ENCODE results near the gene NPRL2. TPM values are rescaled to one million over a fixed set of nuclear protein-coding genes. Genes with fewer than 3 reads are reported as not detected.

Gene NPRL2
- total and polyA plus RNA-seq, 5 donors, result 16.7 to 24.3 (median 19.2) TPM

- Histone ChIP-seq H3K27ac (ENCODE audit: low read length) (no peak overlapping the region), H3K4me3 (ENCODE audit: low read length) (no peak overlapping the region), H3K27me3 (ENCODE audit: control insufficient read depth, insufficient read depth) (no peaks in the 10 kb centered on the region), H3K9me3 (ENCODE audit: control insufficient read depth, low read length) (no peaks in the 10 kb centered on the region), H3K4me1 (ENCODE audit: control insufficient read depth, insufficient read depth, low read length) (peaks cover under 1% of the 10 kb centered on the region)
- DNase-seq (no peak), ATAC-seq (no peak)
- WGBS, result 57% methylated on average over 13 of the region's 13 CpGs
- intact Hi-C loops (cut with DNase I), result no loop called here
Measured at GRCh38 chr3:50385754-50386153, 35.2 kb upstream of the NPRL2 start.

- H3K27ac ChIP-seq (ENCODE audit: low read length), result no peak overlapping the region
- DNase-seq, result no peak
- H3K4me3 ChIP-seq (ENCODE audit: low read length), result no peak overlapping the region
- no peaks in the 10 kb centered on the region for H3K9me3 ChIP-seq (ENCODE audit: control insufficient read depth, low read length)
- no peaks in the 10 kb centered on the region for H3K4me1 ChIP-seq (ENCODE audit: control insufficient read depth, insufficient read depth, low read length)
- WGBS, result 84% methylated on average over 6 of the region's 6 CpGs
- ATAC-seq, result no peak
- intact Hi-C loops (cut with DNase I), result no loop called here
- no peaks in the 10 kb centered on the region for H3K27me3 ChIP-seq (ENCODE audit: control insufficient read depth, insufficient read depth)
Measured at GRCh38 chr3:50383750-50384149, 33.2 kb upstream of the NPRL2 start.

GRCh38 chr3:50382722-50383121, 32.1 kb upstream of the NPRL2 start:
- H3K4me1 ChIP-seq (ENCODE audit: control insufficient read depth, insufficient read depth, low read length), result no peaks in the 10 kb centered on the region
- intact Hi-C loops (cut with DNase I), result no loop called here
- no peaks in the 10 kb centered on the region for H3K27me3 ChIP-seq (ENCODE audit: control insufficient read depth, insufficient read depth)
- ATAC-seq (no peak), DNase-seq (no peak)
- no peaks in the 10 kb centered on the region for H3K9me3 ChIP-seq (ENCODE audit: control insufficient read depth, low read length)
- 89% methylated on average over 12 of the region's 12 CpGs for WGBS
- H3K4me3 ChIP-seq (ENCODE audit: low read length), result no peak overlapping the region
- H3K27ac ChIP-seq (ENCODE audit: low read length), result no peak overlapping the region

- Histone ChIP-seq H3K27me3 (ENCODE audit: control insufficient read depth, insufficient read depth) (no peaks in the 10 kb centered on the region), H3K9me3 (ENCODE audit: control insufficient read depth, low read length) (no peaks in the 10 kb centered on the region), H3K27ac (ENCODE audit: low read length) (no peak overlapping the region), H3K4me1 (ENCODE audit: control insufficient read depth, insufficient read depth, low read length) (no peaks in the 10 kb centered on the region), H3K4me3 (ENCODE audit: low read length) (no peak overlapping the region)
- DNase-seq (no peak), ATAC-seq (no peak)
- intact Hi-C loops (cut with DNase I), result no loop called here
- 88% methylated on average over 4 of the region's 4 CpGs for WGBS
Measured at GRCh38 chr3:50381383-50381782, 30.8 kb upstream of the NPRL2 start.

GRCh38 chr3:50380405-50381085, 30.0 kb upstream of the NPRL2 start:
- intact Hi-C loops (cut with DNase I), result no loop called here
- Histone ChIP-seq H3K27ac (ENCODE audit: low read length) (no peak overlapping the region), H3K4me3 (ENCODE audit: low read length) (no peak overlapping the region), H3K4me1 (ENCODE audit: control insufficient read depth, insufficient read depth, low read length) (no peaks in the 10 kb centered on the region), H3K9me3 (ENCODE audit: control insufficient read depth, low read length) (no peaks in the 10 kb centered on the region), H3K27me3 (ENCODE audit: control insufficient read depth, insufficient read depth) (no peaks in the 10 kb centered on the region)
- ATAC-seq, result no peak
- WGBS, result 89% methylated on average over 17 of the region's 17 CpGs
- no peak for DNase-seq

- Histone ChIP-seq H3K27me3 (ENCODE audit: control insufficient read depth, insufficient read depth) (no peaks in the 10 kb centered on the region), H3K4me3 (ENCODE audit: low read length) (no peak overlapping the region), H3K9me3 (ENCODE audit: control insufficient read depth, low read length) (no peaks in the 10 kb centered on the region), H3K27ac (ENCODE audit: low read length) (no peak overlapping the region), H3K4me1 (ENCODE audit: control insufficient read depth, insufficient read depth, low read length) (no peaks in the 10 kb centered on the region)
- intact Hi-C loops (cut with DNase I), result no loop called here
- 87% methylated on average over 17 of the region's 17 CpGs for WGBS
- ATAC-seq (no peak), DNase-seq (no peak)
Measured at GRCh38 chr3:50378757-50379156, 28.2 kb upstream of the NPRL2 start.

- DNase-seq, result no peak
- Histone ChIP-seq H3K9me3 (ENCODE audit: control insufficient read depth, low read length) (no peaks in the 10 kb centered on the region), H3K4me1 (ENCODE audit: control insufficient read depth, insufficient read depth, low read length) (no peaks in the 10 kb centered on the region), H3K27me3 (ENCODE audit: control insufficient read depth, insufficient read depth) (no peaks in the 10 kb centered on the region), H3K27ac (ENCODE audit: low read length) (no peak overlapping the region), H3K4me3 (ENCODE audit: low read length) (no peak overlapping the region)
- WGBS, result 82% methylated on average over 6 of the region's 6 CpGs
- intact Hi-C loops (cut with DNase I), result no loop called here
- no peak for ATAC-seq
Measured at GRCh38 chr3:50378024-50378423, 27.4 kb upstream of the NPRL2 start.

- WGBS, result 73% methylated on average over 7 of the region's 7 CpGs
- no peaks in the 10 kb centered on the region for H3K9me3 ChIP-seq (ENCODE audit: control insufficient read depth, low read length)
- no peak for DNase-seq
- no peak for ATAC-seq
- H3K4me3 ChIP-seq (ENCODE audit: low read length), result no peak overlapping the region
- no peak overlapping the region for H3K27ac ChIP-seq (ENCODE audit: low read length)
- H3K4me1 ChIP-seq (ENCODE audit: control insufficient read depth, insufficient read depth, low read length), result no peaks in the 10 kb centered on the region
- intact Hi-C loops (cut with DNase I), result no loop called here
- H3K27me3 ChIP-seq (ENCODE audit: control insufficient read depth, insufficient read depth), result no peaks in the 10 kb centered on the region
Measured at GRCh38 chr3:50375258-50375931, 24.8 kb upstream of the NPRL2 start.

- ATAC-seq, result no peak
- intact Hi-C loops (cut with DNase I), result no loop called here
- WGBS, result 79% methylated on average over 22 of the region's 22 CpGs
Measured at GRCh38 chr3:50374363-50375257, 24.0 kb upstream of the NPRL2 start.

GRCh38 chr3:50373146-50374051, 22.8 kb upstream of the NPRL2 start:
- Histone ChIP-seq H3K9me3 (ENCODE audit: control insufficient read depth, low read length) (no peaks in the 10 kb centered on the region), H3K27ac (ENCODE audit: low read length) (no peak overlapping the region), H3K27me3 (ENCODE audit: control insufficient read depth, insufficient read depth) (no peaks in the 10 kb centered on the region), H3K4me1 (ENCODE audit: control insufficient read depth, insufficient read depth, low read length) (no peaks in the 10 kb centered on the region), H3K4me3 (ENCODE audit: low read length) (no peak overlapping the region)
- intact Hi-C loops (cut with DNase I), result no loop called here
- 59% methylated on average over 12 of the region's 12 CpGs for whole genome bisulfite sequencing
- ATAC-seq, result no peak
- no peak for DNase-seq

More at GRCh38 chr3:50374363-50375257, 24.0 kb upstream of the NPRL2 start:
- H3K27me3 ChIP-seq (ENCODE audit: control insufficient read depth, insufficient read depth), result no peaks in the 10 kb centered on the region
- DNase-seq, result no peak
- no peaks in the 10 kb centered on the region for H3K4me1 ChIP-seq (ENCODE audit: control insufficient read depth, insufficient read depth, low read length)
- H3K4me3 ChIP-seq (ENCODE audit: low read length), result no peak overlapping the region
- no peak overlapping the region for H3K27ac ChIP-seq (ENCODE audit: low read length)
- no peaks in the 10 kb centered on the region for H3K9me3 ChIP-seq (ENCODE audit: control insufficient read depth, low read length)

Data from right cardiac atrium (tissue), 5 donors.